GM12801 (cell line): ENCODE measurements around the gene DAGLB.

ENCODE experiments used
- CTCF ChIP-seq: IDR thresholded peaks from one replicate; pipeline ENCODE4 v1.5.1; 2011; ENCODE audit warnings: control low read depth; ENCODE audit not compliant: insufficient read length; ENCODE audit errors: extremely low read depth

DAGLB gene

GRCh38 chr7:6422095-6422494, 25.7 kb downstream of the DAGLB start:
- no peak for TF ChIP-seq CTCF

GRCh38 chr7:6420680-6421079, 27.1 kb downstream of the DAGLB start:
- no peak for TF ChIP-seq CTCF

DNA sequence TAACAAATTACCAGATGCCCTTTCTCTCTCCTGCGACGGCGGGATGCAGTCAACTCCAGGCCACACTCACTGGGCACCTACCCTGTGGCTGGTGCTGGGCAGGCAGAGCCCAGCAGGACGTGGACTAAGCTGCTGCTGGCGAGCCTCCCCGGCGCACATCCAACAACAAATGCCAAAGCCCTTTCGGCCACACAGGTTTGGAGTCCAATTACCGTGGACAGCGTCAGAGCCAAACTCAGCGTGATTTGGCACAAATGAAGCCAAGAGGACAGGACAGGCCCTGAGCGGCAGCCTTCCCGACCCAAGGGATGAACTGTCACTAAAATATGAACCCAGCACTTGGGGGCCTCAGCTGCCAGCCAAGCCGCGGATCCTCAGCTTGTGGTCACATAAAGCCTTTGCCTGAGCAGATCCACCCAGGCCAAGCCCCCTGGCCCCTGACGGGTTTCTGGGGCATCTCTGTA, 28.4 kb downstream of the DAGLB start:
- TF ChIP-seq CTCF, result no peak

DNA sequence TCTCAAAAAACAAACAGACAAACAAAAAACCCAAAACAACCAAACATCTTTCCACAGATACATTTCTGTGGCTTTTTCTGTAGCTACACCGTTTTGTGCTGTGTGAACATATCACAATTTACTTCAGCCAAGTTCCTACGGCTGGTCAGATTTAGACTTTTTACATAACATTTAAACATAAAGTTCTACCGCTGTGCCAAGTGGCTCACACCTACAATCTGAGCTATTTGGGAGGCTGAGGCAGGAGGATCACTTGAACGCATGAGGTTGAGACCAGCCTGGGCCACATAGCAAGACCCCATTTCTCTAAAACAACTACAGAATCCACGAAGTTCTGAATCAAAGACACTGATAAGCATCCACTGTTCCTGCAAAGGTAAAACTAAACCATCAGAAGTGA, 30.3 kb downstream of the DAGLB start:
- no peak for TF ChIP-seq CTCF

GRCh38 chr7:6416516-6417145, 31.1 kb downstream of the DAGLB start:
- TF ChIP-seq CTCF, result no peak

GRCh38 chr7:6413637-6414036, 34.1 kb downstream of the DAGLB start:
- TF ChIP-seq CTCF, result no peak

- no peak for TF ChIP-seq CTCF
These were observed 37.6 kb downstream of the DAGLB start for GRCh38 chr7:6409944-6410693.
